ENCODE data around the gene ABCB4. TPM values are rescaled to one million over a fixed set of nuclear protein-coding genes. Genes with fewer than 3 reads are reported as not detected.
"Not testable (repeated sequence)": the region's sequence is repeated elsewhere in the genome, so short reads cannot be mapped to it uniquely, and the experiment has no call there.

Gene ABCB4
- polyA plus RNA-seq, 3 donors = 2.4 to 3.4 (median 3.3) TPM

DNA sequence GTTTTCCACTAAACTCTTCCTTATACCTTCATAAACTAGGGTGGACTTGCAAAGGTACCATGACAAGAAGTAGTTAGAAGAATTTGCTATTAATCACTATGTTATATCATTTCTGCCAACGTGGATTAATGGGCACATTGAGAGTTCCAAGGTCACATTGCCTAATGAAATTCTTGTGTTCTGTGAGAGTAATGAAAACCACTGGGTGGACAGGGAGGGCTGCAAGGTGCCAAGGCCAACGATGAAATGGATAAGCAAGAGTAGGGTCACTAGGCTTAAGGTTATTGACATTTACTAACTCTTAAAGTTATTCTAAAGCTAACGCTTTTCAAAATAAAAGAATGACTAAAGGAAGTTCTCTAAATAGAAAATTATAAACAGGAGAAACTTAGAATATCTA is 6.6 kb upstream of the ABCB4 start:
- no peak for DNase-seq (ENCODE audit: extremely low read depth in 1 of 11, low read depth in 9 of 11, low spot score in 4 of 11)

DNA sequence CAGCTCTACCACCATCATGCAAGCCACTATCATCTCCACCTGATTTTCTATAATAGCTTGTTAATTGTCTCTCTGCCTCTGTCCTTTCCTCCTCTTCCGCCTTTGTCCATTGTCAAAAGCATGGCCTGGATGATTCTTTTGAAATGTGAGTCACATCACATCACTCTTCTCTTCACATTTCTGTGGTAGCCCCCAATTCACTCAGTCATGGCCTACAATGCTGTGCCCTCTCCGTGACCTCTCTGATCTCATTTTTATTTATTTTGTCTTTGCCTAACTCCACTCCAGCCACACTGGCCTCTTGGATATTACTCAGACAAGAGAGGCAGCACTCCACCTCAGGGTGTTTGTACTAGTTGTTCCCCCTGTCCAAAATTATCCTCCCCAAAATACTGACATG is 4.9 kb upstream of the ABCB4 start:
- no peak for DNase-seq (ENCODE audit: extremely low read depth in 1 of 11, low read depth in 9 of 11, low spot score in 4 of 11)

DNA sequence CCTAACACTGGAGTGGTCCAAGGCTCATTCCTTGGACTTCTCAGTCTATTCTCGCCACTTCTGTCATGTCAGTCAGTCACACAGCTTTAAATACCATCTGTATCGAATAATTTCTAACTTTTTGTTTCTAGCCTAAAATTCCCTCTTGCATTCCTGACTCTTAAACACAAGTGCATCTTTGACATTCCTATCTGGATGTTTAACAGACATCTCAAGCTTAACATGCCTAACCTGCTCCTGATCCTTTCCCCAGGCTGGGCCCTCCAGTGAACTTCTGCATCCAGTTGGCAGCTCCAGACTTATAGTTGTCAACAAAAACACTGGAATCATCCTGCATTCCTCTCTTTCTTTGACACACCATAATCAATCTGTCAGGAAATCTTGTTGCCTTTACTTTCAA is 4.5 kb upstream of the ABCB4 start:
- DNase-seq (ENCODE audit: extremely low read depth in 1 of 11, low read depth in 9 of 11, low spot score in 4 of 11) = no peak

DNA sequence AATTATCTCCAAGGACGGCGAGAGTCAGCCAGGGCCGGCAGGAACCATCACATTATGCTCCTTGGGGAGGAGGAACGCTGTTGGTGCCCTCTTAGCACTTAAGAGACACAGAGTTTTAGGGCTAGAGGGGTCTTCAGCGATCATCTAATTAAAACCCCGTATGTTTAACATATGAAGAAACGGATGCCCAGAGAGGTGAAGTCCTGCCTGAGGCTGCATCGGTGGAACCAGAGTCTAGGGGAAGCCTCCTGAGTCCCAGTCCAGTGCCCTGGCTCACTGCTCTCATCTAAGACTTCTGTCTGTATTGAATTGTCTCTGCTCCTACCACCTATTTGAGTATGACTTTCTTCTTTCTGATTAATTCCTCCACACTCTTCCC is 688 bp upstream of the ABCB4 start:
- no peak for DNase-seq (ENCODE audit: extremely low read depth in 1 of 11, low read depth in 9 of 11, low spot score in 4 of 11)

DNA sequence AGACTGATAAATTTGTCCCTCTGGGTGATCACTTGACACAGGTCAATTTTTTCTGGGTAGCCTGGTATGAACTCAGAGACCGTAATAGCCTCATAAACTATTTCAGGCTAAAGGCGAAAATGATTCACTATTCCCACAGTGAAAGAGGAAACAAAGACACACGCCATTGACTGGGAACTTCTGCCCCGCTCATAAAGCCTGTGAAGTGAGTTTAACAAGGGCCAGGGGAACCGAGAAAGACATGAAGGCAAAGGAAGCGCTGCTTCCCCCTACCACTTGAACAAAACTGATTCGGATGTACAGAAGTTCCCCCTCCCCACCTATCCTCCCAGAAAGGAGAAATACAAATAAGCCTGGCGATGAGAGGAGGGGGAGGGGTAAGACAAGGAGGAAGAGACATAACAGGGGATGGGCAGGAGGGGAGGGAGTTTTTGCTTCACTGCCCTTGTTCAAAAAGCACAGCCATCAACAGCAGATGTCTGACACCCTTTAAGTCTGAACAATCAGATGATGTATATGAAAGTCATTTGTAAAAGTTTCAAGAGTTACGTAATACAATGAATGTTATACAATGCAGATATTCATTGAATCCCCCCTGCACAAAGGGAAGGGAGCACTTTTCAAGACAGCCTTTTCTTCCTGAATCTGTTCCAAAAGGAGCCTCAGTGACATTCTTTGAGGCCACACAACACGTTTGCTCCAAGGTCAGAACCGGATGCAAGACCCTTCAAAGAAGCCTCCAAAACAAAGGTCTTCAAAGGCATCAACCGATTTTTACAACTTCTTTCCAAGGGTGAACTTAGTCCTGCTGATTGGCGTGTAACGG is 734 bp downstream of the ABCB4 start:
- peak in 2 of 11 donors; percentile 13 to 18 for DNase-seq (ENCODE audit: extremely low read depth in 1 of 11, low read depth in 9 of 11, low spot score in 4 of 11)

DNA sequence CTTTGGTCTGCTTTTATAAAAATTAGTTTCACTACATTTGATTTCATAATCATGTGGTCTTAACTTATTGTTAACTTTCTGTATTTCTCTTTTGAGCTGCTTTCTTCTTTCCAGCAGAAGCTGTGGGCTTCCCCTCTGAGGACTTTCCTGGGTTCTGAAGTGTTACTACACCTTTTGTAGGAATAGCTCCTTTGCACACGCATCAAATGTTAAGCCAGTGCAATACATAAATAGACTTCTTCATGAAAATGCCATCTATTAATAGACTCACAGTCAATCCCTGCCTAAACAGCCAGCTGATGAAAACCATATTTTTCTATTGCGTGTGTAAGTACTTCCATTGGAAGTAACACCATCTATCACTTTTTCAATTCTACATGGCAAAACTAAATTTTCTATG is 1.5 kb downstream of the ABCB4 start:
- DNase-seq (ENCODE audit: extremely low read depth in 1 of 11, low read depth in 9 of 11, low spot score in 4 of 11) = no peak

DNA sequence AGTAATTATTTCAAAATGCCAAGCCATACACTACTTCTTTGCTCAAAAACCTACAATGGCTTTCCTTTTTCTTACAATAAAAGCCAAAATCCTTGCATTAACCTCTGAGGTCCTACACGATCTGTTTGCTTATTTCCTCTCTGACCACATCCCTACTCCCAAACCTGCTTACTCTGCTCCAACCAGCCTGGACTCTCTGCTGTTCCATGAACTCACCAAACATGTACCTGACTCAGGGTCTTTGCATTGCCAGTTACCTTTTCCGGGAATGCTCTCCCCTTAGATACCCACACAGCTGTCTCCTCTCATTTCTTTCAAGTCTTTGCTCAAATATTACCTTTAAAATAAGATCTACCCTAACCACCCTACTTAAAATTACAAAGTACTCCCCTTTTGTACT is 2.3 kb downstream of the ABCB4 start:
- no peak for DNase-seq (ENCODE audit: extremely low read depth in 1 of 11, low read depth in 9 of 11, low spot score in 4 of 11)

DNA sequence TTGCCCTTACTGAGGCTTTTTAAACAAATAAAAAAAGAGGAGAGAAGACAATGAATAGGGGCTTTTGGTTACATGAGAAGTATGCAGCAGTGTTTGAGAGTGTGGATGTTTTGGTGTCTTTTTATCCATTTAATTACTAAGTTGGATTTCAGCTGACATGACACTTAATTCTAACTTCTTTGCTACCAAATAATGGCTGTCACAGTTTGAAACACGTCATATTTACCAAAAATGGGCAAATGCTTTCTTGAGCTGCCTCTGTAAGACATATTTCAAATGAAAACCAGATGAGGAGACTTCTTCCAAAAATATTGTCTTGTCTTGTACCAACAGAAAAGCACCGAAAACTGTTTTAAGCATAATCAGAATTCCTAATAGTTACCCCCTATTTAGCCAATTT is 4.0 kb downstream of the ABCB4 start:
- no peak for DNase-seq (ENCODE audit: extremely low read depth in 1 of 11, low read depth in 9 of 11, low spot score in 4 of 11)

DNA sequence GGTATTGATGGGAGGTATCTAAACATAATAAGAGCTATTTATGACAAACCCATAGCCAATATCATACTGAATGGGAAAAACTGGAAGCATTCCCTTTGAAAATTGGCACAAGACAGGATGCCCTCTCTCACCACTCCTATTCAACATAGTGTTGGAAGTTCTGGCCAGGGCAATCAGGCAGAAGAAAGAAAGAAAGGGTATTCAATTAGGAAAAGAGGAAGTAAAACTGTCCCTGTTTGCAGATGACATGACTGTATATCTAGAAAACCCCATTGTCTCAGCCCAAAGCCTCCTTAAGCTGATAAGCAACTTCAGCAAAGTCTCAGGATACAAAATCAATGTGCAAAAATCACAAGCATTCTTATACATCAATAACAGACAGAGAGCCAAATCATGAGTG is 6.3 kb downstream of the ABCB4 start:
- DNase-seq (ENCODE audit: extremely low read depth in 1 of 11, low read depth in 9 of 11, low spot score in 4 of 11) = not testable (repeated sequence)

DNA sequence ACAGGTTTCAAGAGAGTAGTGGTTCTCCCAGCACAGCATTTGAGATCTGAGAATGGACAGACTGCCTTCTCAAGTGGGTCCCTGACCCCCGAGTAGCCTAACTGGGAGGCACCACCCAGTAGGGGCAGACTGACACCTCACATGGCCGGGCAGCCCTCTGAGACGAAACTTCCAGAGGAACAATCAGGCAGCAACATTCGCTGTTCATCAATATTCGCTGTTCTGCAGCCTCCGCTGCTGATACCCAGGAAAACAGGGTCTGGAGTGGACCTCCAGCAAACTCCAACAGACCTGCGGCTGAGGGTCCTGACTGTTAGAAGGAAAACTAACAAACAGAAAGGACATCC is 10.0 kb downstream of the ABCB4 start:
- DNase-seq (ENCODE audit: extremely low read depth in 1 of 11, low read depth in 9 of 11, low spot score in 4 of 11) = not testable (repeated sequence)

DNA sequence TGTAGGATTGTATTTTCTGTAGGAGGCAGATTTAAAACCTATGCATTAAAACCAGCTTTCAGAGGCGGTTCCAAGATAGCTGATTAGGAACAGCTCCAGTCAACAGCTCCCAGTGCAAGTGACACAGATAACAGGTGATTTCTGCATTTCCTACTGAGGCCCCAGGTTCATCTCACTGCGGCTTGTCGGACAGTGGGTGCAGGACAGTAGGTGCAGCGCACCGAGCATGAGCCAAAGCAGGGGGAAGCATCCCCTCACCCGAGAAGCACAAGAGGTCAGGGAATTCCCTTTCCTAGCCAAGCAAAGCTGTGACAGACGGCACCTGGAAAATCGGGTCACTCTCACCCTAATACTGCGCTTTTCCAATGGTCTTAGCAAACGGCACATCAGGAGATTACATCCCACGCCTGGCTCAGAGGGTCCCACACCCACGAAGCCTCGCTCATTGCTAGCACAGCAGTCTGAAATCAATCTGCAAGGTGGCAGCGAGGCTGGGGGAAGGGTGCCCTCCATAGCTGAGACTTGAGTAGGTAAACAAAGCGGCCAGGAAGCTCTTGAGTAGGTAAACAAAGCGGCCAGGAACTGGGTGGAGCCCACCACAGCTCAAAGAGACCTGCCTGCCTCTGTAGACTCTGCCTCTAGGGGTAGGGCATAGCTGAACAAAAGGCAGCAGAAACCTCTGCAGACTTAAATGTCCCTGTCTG is 10.5 kb downstream of the ABCB4 start:
- DNase-seq (ENCODE audit: extremely low read depth in 1 of 11, low read depth in 9 of 11, low spot score in 4 of 11) = not testable (repeated sequence)

DNA sequence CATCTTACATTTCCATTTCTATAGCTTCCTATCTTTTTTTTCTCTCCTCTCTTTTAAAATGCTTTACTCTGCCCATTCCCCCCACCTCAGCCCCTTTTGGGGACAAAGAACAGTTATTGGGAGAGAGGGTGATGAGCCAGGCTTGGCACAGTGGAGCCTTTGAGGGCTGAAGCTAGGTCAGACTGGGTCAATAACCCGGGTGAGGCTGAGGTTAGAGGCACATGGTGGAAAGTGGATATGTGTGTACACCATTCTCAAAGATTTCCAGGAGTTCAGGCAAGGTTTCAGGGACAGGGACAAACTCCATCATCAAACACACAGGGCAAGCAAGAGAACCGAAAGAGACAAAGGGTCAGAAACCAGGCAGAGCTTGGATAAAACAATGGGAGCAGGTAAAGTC is 11.5 kb downstream of the ABCB4 start:
- DNase-seq (ENCODE audit: extremely low read depth in 1 of 11, low read depth in 9 of 11, low spot score in 4 of 11) = no peak

DNA sequence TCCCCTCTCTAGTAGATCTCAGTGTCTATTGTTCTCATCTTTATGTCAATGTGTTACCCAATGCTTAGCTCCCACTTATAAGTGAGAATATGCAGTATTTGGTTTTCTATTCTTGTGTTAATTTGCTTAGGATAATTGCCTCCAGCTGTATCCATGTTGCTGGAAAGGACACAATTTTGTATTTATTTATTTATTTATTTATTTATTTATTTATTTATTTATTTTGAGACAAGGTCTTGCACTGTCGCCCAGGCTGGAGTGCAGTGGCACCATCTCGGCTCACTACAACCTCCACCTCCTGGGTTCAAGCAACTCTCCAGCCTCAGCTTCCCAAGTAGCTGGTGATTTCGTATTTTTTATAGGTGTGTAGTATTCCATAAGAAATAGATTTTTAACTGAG is 15.0 kb downstream of the ABCB4 start:
- not testable (repeated sequence) for DNase-seq (ENCODE audit: extremely low read depth in 1 of 11, low read depth in 9 of 11, low spot score in 4 of 11)

DNA sequence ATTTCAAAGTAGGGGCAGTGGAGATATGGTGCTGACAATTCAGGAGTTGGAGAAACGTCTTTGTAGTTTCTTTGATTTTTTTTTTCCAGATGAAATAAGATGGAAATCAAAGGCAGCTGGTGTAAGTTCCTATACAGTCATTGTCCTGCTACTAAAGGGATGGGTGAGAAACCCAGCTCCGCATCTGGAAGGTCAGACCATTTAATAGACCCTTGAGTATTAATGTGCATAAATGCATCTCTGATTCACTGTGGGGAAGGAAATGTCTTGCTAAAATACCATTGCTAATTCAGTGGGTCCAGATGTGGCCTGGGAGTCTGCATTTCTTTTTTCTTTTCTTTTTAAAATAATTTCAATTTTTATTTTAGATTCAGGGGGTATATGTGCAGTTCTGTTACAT is 15.5 kb downstream of the ABCB4 start:
- no peak for DNase-seq (ENCODE audit: extremely low read depth in 1 of 11, low read depth in 9 of 11, low spot score in 4 of 11)

DNA sequence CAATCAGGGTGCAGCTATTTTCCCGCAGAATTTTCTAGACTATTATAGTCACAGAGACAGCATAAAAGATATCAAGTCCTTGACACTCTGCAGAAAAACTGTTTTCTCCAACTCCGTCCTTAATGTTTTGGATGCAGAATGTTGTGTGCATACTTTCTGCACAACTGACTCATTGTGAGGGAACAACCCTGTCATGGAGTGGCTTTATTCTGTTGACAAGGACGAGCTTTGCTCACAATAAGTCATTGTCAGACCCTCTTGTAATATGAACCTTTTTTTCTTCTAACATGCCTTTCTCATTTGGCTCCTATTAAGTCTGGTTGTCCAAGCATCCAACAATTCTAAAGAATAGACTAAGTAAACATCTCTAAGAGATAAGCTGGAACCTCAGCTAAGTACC is 17.3 kb downstream of the ABCB4 start:
- no peak for DNase-seq (ENCODE audit: extremely low read depth in 1 of 11, low read depth in 9 of 11, low spot score in 4 of 11)

DNA sequence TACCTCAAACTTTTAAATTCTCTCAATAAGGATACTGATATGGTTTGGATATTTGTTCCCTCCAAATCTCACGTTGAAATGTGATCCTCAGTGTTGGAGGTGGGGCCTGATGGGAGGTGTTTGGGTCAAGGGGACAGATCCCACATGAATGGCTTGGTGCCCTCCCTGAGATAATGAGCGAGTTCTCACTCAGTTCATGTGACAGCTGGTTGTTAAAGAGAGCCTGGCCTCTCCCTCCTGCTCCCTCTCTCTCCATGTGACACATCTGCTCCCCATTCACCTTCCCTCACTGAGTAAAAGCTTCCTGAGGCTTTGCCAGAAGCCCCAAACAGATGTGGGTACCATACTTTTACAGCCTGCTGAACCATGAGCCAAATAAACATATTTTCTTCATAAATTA is 19.2 kb downstream of the ABCB4 start:
- no peak for DNase-seq (ENCODE audit: extremely low read depth in 1 of 11, low read depth in 9 of 11, low spot score in 4 of 11)

DNA sequence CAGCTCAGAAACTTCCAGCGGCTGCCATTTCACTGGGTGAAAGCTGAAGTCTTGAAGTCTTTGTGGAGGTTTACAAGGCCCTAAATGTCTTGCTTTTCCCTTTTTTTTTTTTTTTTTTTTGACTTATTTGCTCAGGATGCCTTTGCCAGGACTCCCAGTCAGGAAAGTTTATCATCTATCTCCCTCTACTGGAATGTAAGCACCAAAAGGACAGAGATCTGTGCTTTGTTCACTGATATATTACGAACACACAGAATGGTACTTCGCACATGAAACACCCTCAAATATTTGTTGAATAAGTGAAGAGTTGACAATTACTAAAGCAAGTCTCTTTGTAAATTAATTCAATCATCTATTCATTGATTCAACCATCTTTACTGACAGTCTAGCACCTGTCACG is 23.2 kb downstream of the ABCB4 start:
- DNase-seq (ENCODE audit: extremely low read depth in 1 of 11, low read depth in 9 of 11, low spot score in 4 of 11) = no peak

DNA sequence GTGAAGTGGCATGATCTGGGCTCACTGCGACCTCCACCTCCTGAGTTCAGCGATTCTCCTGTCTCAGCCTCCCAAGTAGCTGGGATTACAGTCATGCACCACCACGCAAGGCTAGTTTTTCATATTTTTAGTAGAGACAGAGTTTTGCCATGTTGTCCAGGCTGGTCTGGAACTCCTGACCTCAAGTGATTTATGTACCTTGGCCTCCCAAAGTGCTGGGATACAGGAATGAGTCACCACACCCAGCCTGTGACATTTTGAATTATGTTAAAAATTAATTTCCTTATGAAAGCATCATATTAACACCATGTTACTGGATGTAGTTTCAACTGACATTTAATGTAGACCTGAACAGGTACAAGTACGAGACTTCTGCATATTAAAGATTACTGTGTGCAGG is 24.3 kb downstream of the ABCB4 start:
- no peak for DNase-seq (ENCODE audit: extremely low read depth in 1 of 11, low read depth in 9 of 11, low spot score in 4 of 11)

DNA sequence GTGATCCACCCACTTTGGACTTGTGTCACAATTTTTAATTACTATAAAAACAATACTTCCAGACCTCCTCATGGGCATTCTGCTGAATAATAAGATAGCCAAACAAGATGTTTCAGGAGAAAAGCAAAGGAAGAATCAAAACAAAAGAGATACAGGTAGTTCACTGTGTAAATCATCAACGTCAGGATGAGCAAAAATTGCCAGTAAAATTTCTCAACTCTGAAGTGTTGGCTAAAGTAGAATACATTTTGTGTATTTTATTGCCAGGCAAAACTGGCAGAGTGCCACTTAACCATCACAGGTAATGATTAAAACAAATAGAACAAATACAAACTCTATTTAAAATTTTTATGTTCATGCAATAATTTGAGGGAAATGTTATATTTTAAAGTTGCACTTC is 24.8 kb downstream of the ABCB4 start:
- no peak for DNase-seq (ENCODE audit: extremely low read depth in 1 of 11, low read depth in 9 of 11, low spot score in 4 of 11)

DNA sequence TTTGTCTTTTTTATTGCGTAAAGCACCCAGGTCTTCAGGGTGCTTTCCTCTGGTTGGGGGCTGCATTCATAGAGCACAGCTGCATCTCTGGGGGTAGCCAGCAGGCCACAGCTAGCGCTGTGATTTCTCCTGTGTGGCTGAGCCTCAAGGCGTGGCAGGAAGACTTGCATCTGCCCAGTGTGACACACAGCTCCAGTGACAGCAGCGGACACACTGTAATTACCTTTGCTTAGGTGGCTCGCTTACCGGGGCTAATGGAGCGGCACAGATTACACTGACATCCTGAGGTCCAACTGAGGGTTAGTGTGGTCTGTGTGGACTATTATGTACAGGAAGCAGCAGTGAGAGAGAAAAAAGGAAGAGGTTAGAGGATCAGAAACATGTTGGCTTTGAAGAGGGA is 27.1 kb downstream of the ABCB4 start:
- DNase-seq (ENCODE audit: extremely low read depth in 1 of 11, low read depth in 9 of 11, low spot score in 4 of 11) = peak in 4 of 11 donors; percentile 8 to 26 (median 16)

DNA sequence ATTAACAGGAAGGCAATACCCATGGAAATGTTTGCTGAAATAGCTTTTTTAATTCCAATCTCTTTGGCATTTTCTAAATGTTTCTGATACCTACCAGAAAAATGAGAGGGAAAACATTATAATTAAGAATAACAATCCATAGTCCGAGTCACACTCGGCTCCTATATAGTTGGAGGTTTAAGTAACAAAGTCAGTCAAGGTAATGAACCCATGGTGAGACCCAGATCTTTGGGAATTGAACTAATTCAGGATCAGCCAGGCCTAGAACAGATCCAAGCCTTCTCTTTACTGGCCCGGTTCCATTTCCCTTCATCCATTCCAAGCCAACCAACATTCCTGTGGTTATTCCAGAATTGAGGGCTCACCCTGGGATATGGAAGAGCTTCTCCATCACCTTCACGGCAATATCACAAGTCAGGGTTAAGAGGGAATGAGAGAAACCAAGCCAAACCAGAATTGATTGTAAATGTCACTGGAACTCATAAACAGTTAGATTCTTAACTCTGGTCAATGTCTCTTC is 28.3 kb downstream of the ABCB4 start:
- no peak for DNase-seq (ENCODE audit: extremely low read depth in 1 of 11, low read depth in 9 of 11, low spot score in 4 of 11)
